A549 (cell line): ENCODE data around the gene LINGO4. TPM values are rescaled to one million over a fixed set of nuclear protein-coding genes. Genes with fewer than 3 reads are reported as not detected.

ENCODE experiments used
- ATAC-seq, 2 experiments: fragments of 200-7000 bp in 1 of 2; fragments of >200 bp in 1 of 2; cut with Nextera tagmentation in 1 of 2; cut with Tn5 transposase in 1 of 2; 3 replicates each; pipeline versions ENCODE4 v1.8.0 to v1.9.1; 2018 to 2020; ENCODE audit warnings: mild to moderate bottlenecking in 1 of 2, moderate library complexity in 1 of 2
- CTCF ChIA-PET: fragments of 300-600 bp; sonication (Branson Sonifier 250); formaldehyde crosslinking; extraction: SDS; loops from one replicate; lab custom pipeline; 2021; ENCODE audit warnings: antibody characterized with exemption, inconsistent platforms; lab: Yijun Ruan, JAX
- POLR2A ChIA-PET: fragments of 350-600 bp; formaldehyde crosslinking; extraction: SDS; loops from one replicate; lab custom pipeline; 2021; ENCODE audit warnings: antibody characterized with exemption, inconsistent platforms; lab: Yijun Ruan, JAX
- DNase-seq, 2 experiments: peaks; one replicate each; pipeline versions ENCODE4 v3.0.0 to v3.0.0-alpha.2; 2011 to 2016; ENCODE audit warnings: low read depth in 1 of 2, low spot score in 1 of 2
- FAIRE-seq: peaks from 2 replicates; lab custom pipeline; 2011; peaks lifted over from hg19 to GRCh38; lab: Jason Lieb, UNC
- H3K27ac ChIP-seq, 2 experiments: fragments of >200 bp; sonication (Bioruptor Twin); formaldehyde crosslinking; 3 replicates each; pipeline ENCODE4 v1.5.1; 2016 to 2017
- H3K4me1 ChIP-seq: fragments of >200 bp; sonication (Bioruptor Twin); formaldehyde crosslinking; 3 replicates; pipeline ENCODE4 v1.6.1; 2016
- H3K4me2 ChIP-seq: fragments of >200 bp; sonication (Bioruptor Twin); formaldehyde crosslinking; 3 replicates; pipeline ENCODE4 v1.6.1; 2016
- H3K4me3 ChIP-seq: fragments of >200 bp; sonication (Bioruptor Twin); formaldehyde crosslinking; 3 replicates; pipeline ENCODE4 v1.5.1; 2016
- H3K9me3 ChIP-seq: fragments of >200 bp; sonication (Bioruptor Twin); formaldehyde crosslinking; 3 replicates; pipeline ENCODE4 v1.6.1; 2016
- BCL3 ChIP-seq: fragments of >200 bp; sonication (Bioruptor Twin); formaldehyde crosslinking; IDR thresholded peaks from 3 replicates; pipeline ENCODE4 v1.6.1; 2016
- CBX2 ChIP-seq: fragments of 200-600 bp; sonication (generic); IDR thresholded peaks from 2 replicates; pipeline ENCODE4 v1.6.1; 2016; ENCODE audit warnings: low read depth, mild to moderate bottlenecking, borderline replicate concordance
- CBX8 ChIP-seq: fragments of 200-600 bp; sonication (generic); IDR thresholded peaks from 2 replicates; pipeline ENCODE4 v1.6.1; 2016
- CHD4 ChIP-seq: fragments of 200-600 bp; sonication (generic); IDR thresholded peaks from 2 replicates; pipeline ENCODE4 v1.6.1; 2016; ENCODE audit warnings: antibody characterized with exemption, mild to moderate bottlenecking, borderline replicate concordance
- E2F6 ChIP-seq: IDR thresholded peaks from 2 replicates; pipeline ENCODE4 v1.6.1; 2012; ENCODE audit warnings: low read depth, borderline replicate concordance
- EHF ChIP-seq: fragments of 250-450 bp; sonication (Bioruptor Pico); IDR thresholded peaks from 2 replicates; pipeline ENCODE4 v1.5.0; 2020; ENCODE audit warnings: mild to moderate bottlenecking
- ELK1 ChIP-seq: fragments of 150-350 bp; IDR thresholded peaks from 2 replicates; pipeline ENCODE4 v1.6.1; 2014; ENCODE audit warnings: low read depth, mild to moderate bottlenecking, low read length
- ESRRA ChIP-seq: fragments of 150-350 bp; IDR thresholded peaks from 2 replicates; pipeline ENCODE4 v1.6.1; 2014; ENCODE audit warnings: mild to moderate bottlenecking, low read length, borderline replicate concordance
- FOSL2 ChIP-seq, 2 experiments: fragments of 450-650 bp in 1 of 2; fragments of >200 bp in 1 of 2; sonication (Bioruptor Twin) in 1 of 2; formaldehyde crosslinking; IDR thresholded peaks; 2 replicates each; pipeline versions ENCODE4 v1.5.0 to v1.6.1; 2016 to 2020; ENCODE audit warnings: mild to moderate bottlenecking in 1 of 2, moderate library complexity in 1 of 2
- HDAC2 ChIP-seq: fragments of 200-600 bp; sonication (generic); IDR thresholded peaks from 2 replicates; pipeline ENCODE4 v1.6.1; 2016
- HES2 ChIP-seq: fragments of >200 bp; sonication (Bioruptor Twin); formaldehyde crosslinking; IDR thresholded peaks from 2 replicates; pipeline ENCODE4 v1.6.1; 2016
- HOXA7 ChIP-seq: fragments of 250-450 bp; sonication (Bioruptor Pico); IDR thresholded peaks from 2 replicates; pipeline ENCODE4 v1.5.0; 2020; ENCODE audit warnings: mild to moderate bottlenecking, moderate library complexity
- JUN ChIP-seq, 2 experiments: fragments of >200 bp; sonication (Bioruptor Twin); formaldehyde crosslinking; IDR thresholded peaks; 2 replicates in 1 of 2; 3 replicates in 1 of 2; pipeline ENCODE4 v1.6.1; 2016 to 2017
- JUNB ChIP-seq: fragments of >200 bp; sonication (Bioruptor Twin); formaldehyde crosslinking; IDR thresholded peaks from 2 replicates; pipeline ENCODE4 v1.6.1; 2016
- KDM5A ChIP-seq: fragments of 200-600 bp; sonication (generic); IDR thresholded peaks from 2 replicates; pipeline ENCODE4 v1.6.1; 2016; ENCODE audit warnings: antibody characterized with exemption, mild to moderate bottlenecking
- NPAS2 ChIP-seq: fragments of 250-450 bp; sonication (Bioruptor Pico); IDR thresholded peaks from 2 replicates; pipeline ENCODE4 v1.8.0; 2022; ENCODE audit warnings: mild to moderate bottlenecking, moderate library complexity, borderline replicate concordance
- POLR2A ChIP-seq: IDR thresholded peaks from 2 replicates; pipeline ENCODE4 v1.6.1; 2012; ENCODE audit warnings: mild to moderate bottlenecking, low read length
- POLR2AphosphoS2 ChIP-seq: conservative IDR thresholded peaks from 2 replicates; pipeline ENCODE4 v1.6.1; 2012; ENCODE audit warnings: low read length, improper control_type of control experiment, inconsistent platforms
- RAD21 ChIP-seq, 2 experiments: fragments of >200 bp in 1 of 2; sonication (Bioruptor Twin) in 1 of 2; formaldehyde crosslinking in 1 of 2; IDR thresholded peaks in 1 of 2; conservative IDR thresholded peaks in 1 of 2; 2 replicates in 1 of 2; 3 replicates in 1 of 2; pipeline ENCODE4 v1.6.1; 2012 to 2018; ENCODE audit warnings: inconsistent platforms in 1 of 2
- SMC3 ChIP-seq: fragments of >200 bp; sonication (Bioruptor Twin); formaldehyde crosslinking; IDR thresholded peaks from 3 replicates; pipeline ENCODE4 v1.6.1; 2018; ENCODE audit warnings: inconsistent platforms
- ZC3H11A ChIP-seq: fragments of 450-650 bp; IDR thresholded peaks from 2 replicates; pipeline ENCODE4 v1.6.1; 2014; ENCODE audit warnings: antibody characterized with exemption, mild to moderate bottlenecking
- ZSCAN20 ChIP-seq: fragments of 250-450 bp; sonication (Bioruptor Pico); IDR thresholded peaks from 2 replicates; pipeline ENCODE4 v1.8.0; 2022; ENCODE audit warnings: mild to moderate bottlenecking, moderate library complexity
- WGBS: methylation state at CpG from one replicate; pipeline ENCODE4 v1.1.6; 2017; ENCODE audit errors: missing lambda C conversion rate; 5-methylcytosine and 5-hydroxymethylcytosine counted together
- polyA minus RNA-seq: library from RNA; depleted of rRNA, polyadenylated mRNA; stranded (reverse); fragments of >200 nt; gene quantifications from 2 replicates; pipeline ENCODE4 v1.2.3, GENCODE V29; 2011; rRNA and poly(A)+ RNA removed
- polyA plus RNA-seq, 4 experiments: library from polyadenylated mRNA; depleted of rRNA in 3 of 4; stranded (reverse); fragments of >200 nt; fragmentation: RNase III in 1 of 4; extraction: RNeasy Plus Mini Kit Qiagen cat#74134 plus additional on column Dnase treatment in 1 of 4; gene quantifications; 2 replicates in 3 of 4; 3 replicates in 1 of 4; pipeline ENCODE4 v1.2.3, GENCODE V29; 2011 to 2017
- TF ChIP-seq, protein P1 (sequence below): fragments of 450-650 bp; IDR thresholded peaks from 2 replicates; pipeline ENCODE4 v1.6.1; 2014; ENCODE audit warnings: antibody characterized with exemption

Gene LINGO4
- polyA plus RNA-seq (2011; rRNA removed) = not detected in 2 replicates
- not detected in 2 replicates for polyA plus RNA-seq (2012; cell fraction: cytosol; rRNA removed)
- not detected in 2 replicates for polyA plus RNA-seq (2012; cell fraction: nucleus; rRNA removed)
- not detected in 3 replicates for polyA plus RNA-seq (2017; fragmentation: RNase III; extraction: RNeasy Plus Mini Kit Qiagen cat#74134 plus additional on column Dnase treatment)
- not detected in 2 replicates for polyA minus RNA-seq

GRCh38 chr1:151805066-151805820, at the start of gene LINGO4:
TSS of gene LINGO4 (minus strand) at chr1:151805419. CDS start at chr1:151802704, 2,715 bp downstream.
- no peak within 1 kb of the TSS for H3K27ac ChIP-seq
- no peak within 1 kb of the TSS for H3K4me3 ChIP-seq
- ChIA-PET CTCF (interaction anchor here (0.6 to 1.0 kb wide), 2 partner anchors 31 to 1743 kb away, joined by 4 to 5 read pairs; no protein-coding TSS in a partner anchor), POLR2A (no interaction called here)
- FAIRE-seq (no peak), DNase-seq (no peak), ATAC-seq (0 out of 6 replicates have a peak, but pooled peaks of 1 of the 2 experiments have one; percentile 16)
- no peaks in the 10 kb centered on the region for H3K4me1 ChIP-seq
- no peak within 1 kb of the TSS for H3K4me2 ChIP-seq
- WGBS = 52% methylated on average over 12 of the region's 12 CpGs
- no peaks in the 10 kb centered on the region for H3K9me3 ChIP-seq
- no peak for TF ChIP-seq KDM5A
- TF ChIP-seq ELK1 = no peak

DNA sequence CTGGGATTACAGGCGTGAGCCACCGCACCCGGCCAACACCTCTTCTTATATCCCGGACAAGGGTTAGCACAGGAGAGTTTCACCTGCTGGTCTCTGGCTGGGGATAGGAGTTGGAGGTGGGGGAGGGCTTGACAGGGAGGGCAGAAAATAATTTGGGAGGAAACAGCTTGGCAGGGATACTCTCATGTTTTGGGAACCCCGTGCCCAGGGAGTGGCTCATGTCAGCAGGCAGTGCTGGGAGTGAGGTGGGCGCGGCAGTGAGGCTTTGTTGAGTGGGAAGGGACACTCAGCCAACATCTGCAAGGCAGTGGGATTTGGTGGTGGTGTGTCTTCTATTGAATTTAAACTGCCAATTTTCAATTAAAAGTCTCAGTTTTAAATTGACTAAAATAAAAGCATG, 49.4 kb upstream of the LINGO4 start:
- CTCF ChIA-PET = no interaction called here
- POLR2A ChIA-PET = no interaction called here
- WGBS = 81% methylated on average over 7 of the region's 7 CpGs

DNA sequence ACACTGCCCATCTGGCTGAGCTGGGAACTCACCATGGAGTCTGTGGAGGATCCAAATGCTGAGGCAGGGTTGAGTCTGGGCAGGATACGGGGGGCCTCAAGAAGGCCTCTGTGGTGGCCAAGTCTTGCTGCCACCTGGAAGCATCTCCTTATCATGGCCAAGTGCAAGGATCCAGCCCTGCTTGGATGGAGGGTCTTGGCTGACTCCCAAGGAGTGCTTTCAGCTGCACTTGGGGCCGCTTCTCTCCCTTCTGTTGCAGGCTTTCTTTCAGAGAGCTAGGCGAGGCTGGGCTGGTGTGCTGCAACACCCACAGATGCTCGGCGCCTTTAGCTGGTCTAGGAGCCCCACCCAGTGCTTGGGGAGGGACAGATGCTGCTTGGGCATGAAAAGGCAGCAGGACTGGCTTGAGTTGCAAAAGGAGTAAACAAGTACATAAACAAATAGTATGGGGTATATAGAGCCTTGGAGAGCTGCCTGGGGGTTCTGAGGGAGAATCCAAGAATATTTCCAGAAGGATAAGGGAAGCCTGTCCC, 48.3 kb upstream of the LINGO4 start, which contains the start of gene THEM5:
TSS of gene THEM5 (minus strand) at position 302 of the 533 bp plus-strand sequence. CDS start at position 155, 147 bp downstream.
- POLR2A ChIA-PET = no interaction called here
- ATAC-seq = peak in 1 of 2 experiments; percentile 19; a peak in 2 of 6 replicates
- no peak for FAIRE-seq

More for the DNA sequence above, 49.4 kb upstream of the LINGO4 start:
- FAIRE-seq (no peak), ATAC-seq (no peak), DNase-seq (no peak)
- Histone ChIP-seq H3K9me3 (no peaks in the 10 kb centered on the region), H3K4me3 (no peak overlapping the region), H3K4me2 (no peak overlapping the region), H3K4me1 (no peaks in the 10 kb centered on the region), H3K27ac (no peak overlapping the region)
- TF ChIP-seq CBX8 (no peak), ZSCAN20 (CRISPR knock-in tag) (no peak), FOSL2 (IDR thresholded peaks at IDR 0.05) (no peak), FOSL2 (CRISPR knock-in tag; IDR thresholded peaks at IDR 0.05) (no peak), BCL3 (no peak), EHF (CRISPR knock-in tag) (no peak), POLR2AphosphoS2 (no peak), HDAC2 (no peak), HOXA7 (CRISPR knock-in tag) (no peak)

DNA sequence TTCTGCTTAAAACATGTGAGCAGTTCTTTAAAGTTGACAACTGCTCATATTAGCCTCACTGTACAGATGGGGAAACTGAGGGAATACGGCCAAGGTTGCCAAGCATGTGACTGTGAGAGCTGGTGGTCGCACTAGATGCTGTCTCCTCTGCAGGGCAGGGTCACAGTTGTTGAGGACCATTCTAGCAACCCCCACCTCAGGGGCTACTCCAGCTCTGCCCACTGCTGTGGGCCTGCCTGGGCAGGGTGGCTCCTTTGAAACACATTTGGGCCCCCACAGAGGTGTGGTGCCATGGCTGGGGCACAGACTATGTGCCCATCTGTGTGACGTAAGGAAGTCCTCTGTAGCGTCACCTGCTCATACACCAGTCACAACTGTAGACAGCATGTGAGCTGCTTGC, 47.5 kb upstream of the LINGO4 start:
- 60% methylated on average over 4 of the region's 4 CpGs for WGBS
- H3K4me2 ChIP-seq = no peak overlapping the region
- TF ChIP-seq JUN (IDR thresholded peaks at IDR 0.05) = no peak
- no peak for TF ChIP-seq HDAC2
- TF ChIP-seq CHD4 = no peak
- no peak for TF ChIP-seq POLR2A
- TF ChIP-seq CBX2 = no peak
- no peak for TF ChIP-seq ZSCAN20 (CRISPR knock-in tag)
- TF ChIP-seq ELK1 = no peak
- TF ChIP-seq, protein P1, sequence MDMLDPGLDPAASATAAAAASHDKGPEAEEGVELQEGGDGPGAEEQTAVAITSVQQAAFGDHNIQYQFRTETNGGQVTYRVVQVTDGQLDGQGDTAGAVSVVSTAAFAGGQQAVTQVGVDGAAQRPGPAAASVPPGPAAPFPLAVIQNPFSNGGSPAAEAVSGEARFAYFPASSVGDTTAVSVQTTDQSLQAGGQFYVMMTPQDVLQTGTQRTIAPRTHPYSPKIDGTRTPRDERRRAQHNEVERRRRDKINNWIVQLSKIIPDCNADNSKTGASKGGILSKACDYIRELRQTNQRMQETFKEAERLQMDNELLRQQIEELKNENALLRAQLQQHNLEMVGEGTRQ = no peak
- no peak for TF ChIP-seq SMC3
- no peak for TF ChIP-seq NPAS2
- no peak for TF ChIP-seq E2F6
- no peak for TF ChIP-seq ZC3H11A
- no peak for TF ChIP-seq HES2
- TF ChIP-seq ESRRA = no peak

More for the DNA sequence above, 48.3 kb upstream of the LINGO4 start, which contains the start of gene THEM5:
- Histone ChIP-seq H3K9me3 (no peaks in the 10 kb centered on the region), H3K4me3 (no peak within 1 kb of the TSS), H3K27ac (no peak within 1 kb of the TSS), H3K4me1 (no peaks in the 10 kb centered on the region), H3K4me2 (no peak within 1 kb of the TSS)
- TF ChIP-seq JUNB (no peak), RAD21 (conservative IDR thresholded peaks at IDR 0.05 in 1 of 2, IDR thresholded peaks at IDR 0.05 in 1 of 2) (0 out of 5 replicates have a peak, but pooled peaks of 1 of the 2 experiments have one; percentile 9)
- CTCF ChIA-PET = interaction anchor here (1.0 to 1.9 kb wide), 3 partner anchors 17 to 22 kb away, joined by 3 to 5 read pairs (median 4); no protein-coding TSS in a partner anchor
- no peak for DNase-seq
- 51% methylated on average over 4 of the region's 5 CpGs for WGBS

More for the DNA sequence above, 47.5 kb upstream of the LINGO4 start:
- CTCF ChIA-PET = interaction anchor here (1.0 to 1.9 kb wide), 4 partner anchors 16 to 259 kb away, joined by 3 to 5 read pairs (median 4); no protein-coding TSS in a partner anchor
- FAIRE-seq (no peak), ATAC-seq (no peak), DNase-seq (no peak)
- H3K27ac ChIP-seq = no peak overlapping the region
- H3K4me1 ChIP-seq = no peaks in the 10 kb centered on the region
- POLR2A ChIA-PET = no interaction called here
- H3K9me3 ChIP-seq = no peaks in the 10 kb centered on the region
- no peak overlapping the region for H3K4me3 ChIP-seq
